C4-2B (cell line): ENCODE measurements around the gene BPHL.
A peak's percentile ranks its signal among the peaks of the same experiment; 100 is the strongest.

Experiments
- H3K27ac ChIP-seq: fragments of 450-650 bp; 2 replicates; pipeline ENCODE4 v1.5.1; 2017
- CTCF ChIP-seq: fragments of 450-650 bp; conservative IDR thresholded peaks from 2 replicates; pipeline ENCODE4 v1.5.1; 2017; ENCODE audit warnings: mild to moderate bottlenecking
- ZFX ChIP-seq: fragments of 450-650 bp; IDR thresholded peaks from 2 replicates; pipeline ENCODE4 v1.6.1; 2017

BPHL gene

GRCh38 chr6:3135668-3136291 is 17.3 kb downstream of the BPHL start:
- TF ChIP-seq CTCF, result no peak
- TF ChIP-seq ZFX, result no peak
- peak overlapping the region; percentile 80 for H3K27ac ChIP-seq

GRCh38 chr6:3136292-3137011 is 17.9 kb downstream of the BPHL start:
- peak; percentile 21; the same call in 1 of the 2 replicates for TF ChIP-seq ZFX
- no peak for TF ChIP-seq CTCF
- H3K27ac ChIP-seq, result peak overlapping the region; percentile 80

GRCh38 chr6:3137057-3137777 is 18.7 kb downstream of the BPHL start:
- H3K27ac ChIP-seq, result peak overlapping the region; percentile 17; the same call in 1 of the 2 replicates
- TF ChIP-seq ZFX (no peak), CTCF (no peak)

GRCh38 chr6:3137873-3138272 is 19.4 kb downstream of the BPHL start:
- H3K27ac ChIP-seq, result peak overlapping the region; percentile 31; the same call in 1 of the 2 replicates

GRCh38 chr6:3138341-3138740 is 19.8 kb downstream of the BPHL start:
- TF ChIP-seq ZFX (no peak), CTCF (no peak)
- peak overlapping the region; percentile 79; the same call in 1 of the 2 replicates for H3K27ac ChIP-seq

GRCh38 chr6:3139090-3139903 is 20.8 kb downstream of the BPHL start:
- H3K27ac ChIP-seq, result peak overlapping the region; percentile 79
- TF ChIP-seq ZFX, result no peak

- no peak for TF ChIP-seq CTCF
- TF ChIP-seq ZFX, result no peak
- H3K27ac ChIP-seq, result peak overlapping the region; percentile 79
Measured at GRCh38 chr6:3140201-3140600, 21.7 kb downstream of the BPHL start.
